ENCODE results near the gene DUSP9.

The DUSP9 gene

GRCh38 chrX:153622661-153623309 lies 24.2 kb upstream of the DUSP9 start:
- no peak for DNase-seq

- DNase-seq = no peak
Measured at GRCh38 chrX:153623310-153624029, 23.5 kb upstream of the DUSP9 start.

- DNase-seq = no peak
Measured at GRCh38 chrX:153624196-153625091, 22.6 kb upstream of the DUSP9 start.

- DNase-seq = no peak
Measured at GRCh38 chrX:153625271-153626024, 21.6 kb upstream of the DUSP9 start.

- no peak for DNase-seq
Measured at GRCh38 chrX:153626025-153626633, 20.9 kb upstream of the DUSP9 start.

GRCh38 chrX:153626863-153627674 lies 19.9 kb upstream of the DUSP9 start:
- DNase-seq = no peak

- no peak for DNase-seq
Measured at GRCh38 chrX:153627675-153628111, 19.3 kb upstream of the DUSP9 start.

- DNase-seq = no peak
Measured at GRCh38 chrX:153628129-153628528, 18.9 kb upstream of the DUSP9 start.

- DNase-seq = no peak
Measured at GRCh38 chrX:153628665-153629064, 18.3 kb upstream of the DUSP9 start.

GRCh38 chrX:153631346-153631745 lies 15.7 kb upstream of the DUSP9 start:
- DNase-seq = no peak

GRCh38 chrX:153631907-153632594 lies 15.0 kb upstream of the DUSP9 start:
- DNase-seq = no peak

- DNase-seq = no peak
Measured at GRCh38 chrX:153632595-153632946, 14.4 kb upstream of the DUSP9 start.

GRCh38 chrX:153633048-153633447 lies 14.0 kb upstream of the DUSP9 start:
- DNase-seq = no peak

GRCh38 chrX:153633607-153634180 lies 13.3 kb upstream of the DUSP9 start:
- DNase-seq = no peak

GRCh38 chrX:153634236-153634635 lies 12.8 kb upstream of the DUSP9 start:
- DNase-seq = no peak

GRCh38 chrX:153634832-153635231 lies 12.2 kb upstream of the DUSP9 start:
- no peak for DNase-seq

- DNase-seq = no peak
Measured at GRCh38 chrX:153635388-153635787, 11.6 kb upstream of the DUSP9 start.

- DNase-seq = no peak
Measured at GRCh38 chrX:153635788-153636668, 11.0 kb upstream of the DUSP9 start.

GRCh38 chrX:153636716-153637115 lies 10.3 kb upstream of the DUSP9 start:
- no peak for DNase-seq
